Esophagus muscularis mucosa (tissue), 4 donors: ENCODE results near the gene OR10V1. TPM values are rescaled to one million over a fixed set of nuclear protein-coding genes. Genes with fewer than 3 reads are reported as not detected.

Experiments
- DNase-seq: peaks from one replicate; pipeline ENCODE4 v3.0.0-alpha.2; 2017; ENCODE audit errors: extremely low spot score
- H3K27ac ChIP-seq, 4 donors: fragments of 200-600 bp; sonication (generic); replicated peaks in 1 of 4; 1 replicate in 3 of 4; 2 replicates in 1 of 4; pipeline ENCODE4 v1.5.1; 2016 to 2019; ENCODE audit warnings: mild to moderate bottlenecking in 1 of 4
- H3K27me3 ChIP-seq, 4 donors: fragments of 200-600 bp; sonication (generic); one replicate each; pipeline versions ENCODE4 v1.5.1 to v1.6.0; 2016 to 2019
- H3K36me3 ChIP-seq, 4 donors: fragments of 200-600 bp; sonication (generic); one replicate each; pipeline ENCODE4 v1.5.1; 2016 to 2019
- H3K4me1 ChIP-seq, 4 donors: fragments of 200-600 bp; sonication (generic); one replicate each; pipeline ENCODE4 v1.5.1; 2016 to 2019
- H3K4me3 ChIP-seq, 4 donors: fragments of 200-600 bp; sonication (generic); 1 replicate in 2 of 4; 2 replicates in 2 of 4; pipeline ENCODE4 v1.5.1; 2016 to 2019; ENCODE audit warnings: mild to moderate bottlenecking in 4 of 4, moderate library complexity in 1 of 4
- H3K9me3 ChIP-seq, 4 donors: fragments of 200-600 bp; sonication (generic); 1 replicate in 3 of 4; 2 replicates in 1 of 4; pipeline ENCODE4 v1.5.1; 2016 to 2019
- EP300 ChIP-seq: sonication (generic); formaldehyde crosslinking; IDR thresholded peaks from one replicate; pipeline ENCODE4 v1.6.1; 2017; ENCODE audit warnings: antibody characterized with exemption
- POLR2A ChIP-seq: fragments of 450-650 bp; IDR thresholded peaks from one replicate; pipeline ENCODE4 v1.6.1; 2017; ENCODE audit warnings: antibody characterized with exemption, moderate library complexity, mild to moderate bottlenecking, low read depth
- POLR2AphosphoS5 ChIP-seq, 2 donors: sonication (generic); formaldehyde crosslinking; IDR thresholded peaks; one replicate each; pipeline ENCODE4 v1.6.1; 2017; ENCODE audit warnings: antibody characterized with exemption in 2 of 2
- WGBS: methylation state at CpG from one replicate; pipeline ENCODE4 v1.1.5; 2018; 5-methylcytosine and 5-hydroxymethylcytosine counted together
- intact Hi-C: fragments of 100-400 bp; cut with DNase I; formaldehyde crosslinking; loops from one replicate; pipeline ENCODE4 v1.15.1; 2023
- total RNA-seq, 4 donors: library from RNA; depleted of rRNA; stranded (reverse); fragments of >200 nt; gene quantifications; one replicate each; pipeline versions ENCODE4 v1.1.0 to v1.2.1, GENCODE V29; 2016
- TF ChIP-seq, protein P1 (sequence below), 3 experiments: fragments of 200-600 bp in 2 of 3; fragments of 450-650 bp in 1 of 3; sonication (generic) in 2 of 3; IDR thresholded peaks; one replicate each; pipeline ENCODE4 v1.5.1; 2017 to 2019; ENCODE audit warnings: antibody characterized with exemption in 3 of 3, mild to moderate bottlenecking in 2 of 3, moderate library complexity in 1 of 3

OR10V1 gene
- total RNA-seq, 4 donors from 2014 or later: not detected

DNA sequence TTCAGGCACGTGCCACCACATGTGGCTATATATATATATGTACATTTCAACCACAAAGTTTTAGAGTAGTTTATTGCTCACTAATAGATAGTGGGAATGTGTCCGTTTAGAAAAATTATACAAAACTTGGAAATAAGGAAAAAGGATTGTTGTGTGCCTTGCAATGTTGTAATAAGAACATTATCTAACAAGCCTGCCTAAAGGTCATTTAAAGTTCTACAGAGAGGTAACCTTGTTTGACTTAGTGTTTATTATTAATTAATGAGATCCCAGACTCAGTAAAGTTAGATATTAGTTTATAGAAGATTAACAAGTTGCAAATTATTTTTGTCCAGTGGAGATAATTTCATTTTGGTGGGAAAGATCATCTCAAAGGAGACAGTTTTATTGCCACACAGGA is 39.4 kb downstream of the OR10V1 start:
- no peak for DNase-seq
- no peak for TF ChIP-seq EP300
- TF ChIP-seq, protein P1, sequence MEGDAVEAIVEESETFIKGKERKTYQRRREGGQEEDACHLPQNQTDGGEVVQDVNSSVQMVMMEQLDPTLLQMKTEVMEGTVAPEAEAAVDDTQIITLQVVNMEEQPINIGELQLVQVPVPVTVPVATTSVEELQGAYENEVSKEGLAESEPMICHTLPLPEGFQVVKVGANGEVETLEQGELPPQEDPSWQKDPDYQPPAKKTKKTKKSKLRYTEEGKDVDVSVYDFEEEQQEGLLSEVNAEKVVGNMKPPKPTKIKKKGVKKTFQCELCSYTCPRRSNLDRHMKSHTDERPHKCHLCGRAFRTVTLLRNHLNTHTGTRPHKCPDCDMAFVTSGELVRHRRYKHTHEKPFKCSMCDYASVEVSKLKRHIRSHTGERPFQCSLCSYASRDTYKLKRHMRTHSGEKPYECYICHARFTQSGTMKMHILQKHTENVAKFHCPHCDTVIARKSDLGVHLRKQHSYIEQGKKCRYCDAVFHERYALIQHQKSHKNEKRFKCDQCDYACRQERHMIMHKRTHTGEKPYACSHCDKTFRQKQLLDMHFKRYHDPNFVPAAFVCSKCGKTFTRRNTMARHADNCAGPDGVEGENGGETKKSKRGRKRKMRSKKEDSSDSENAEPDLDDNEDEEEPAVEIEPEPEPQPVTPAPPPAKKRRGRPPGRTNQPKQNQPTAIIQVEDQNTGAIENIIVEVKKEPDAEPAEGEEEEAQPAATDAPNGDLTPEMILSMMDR (IDR thresholded peaks at IDR 0.05): no peak
- Histone ChIP-seq H3K9me3 (no peaks in the 10 kb centered on the region), H3K4me3 (no peak overlapping the region), H3K27ac (no peak overlapping the region), H3K4me1 (peaks cover 5 to 12% (median 11%) of the 10 kb centered on the region in 4 donors), H3K36me3 (no peaks in the 10 kb centered on the region), H3K27me3 (no peaks in the 10 kb centered on the region)
- WGBS: 60% methylated on average over 2 of the region's 2 CpGs
- intact Hi-C loops: no loop called here

DNA sequence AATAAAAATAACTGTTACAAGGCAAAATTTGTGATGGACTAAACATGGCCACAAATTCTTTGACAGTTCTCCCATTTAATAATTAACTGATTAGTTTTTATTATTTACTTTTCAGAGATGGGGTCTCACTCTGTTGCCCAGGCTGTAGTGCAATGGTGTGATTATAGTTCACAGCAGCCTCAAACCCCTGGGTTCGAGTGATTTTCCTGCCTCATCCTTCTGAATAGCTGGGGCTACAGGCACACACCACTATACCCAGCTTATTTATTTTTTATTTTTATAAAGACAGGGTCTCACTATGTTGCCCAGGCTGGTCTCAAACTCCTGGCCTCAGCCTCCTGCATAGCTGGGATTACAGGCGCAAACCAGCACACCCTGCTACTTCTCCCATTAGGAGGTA is 40.4 kb downstream of the OR10V1 start:
- Histone ChIP-seq H3K9me3 (no peaks in the 10 kb centered on the region), H3K4me3 (no peak overlapping the region), H3K36me3 (no peaks in the 10 kb centered on the region), H3K27ac (no peak overlapping the region), H3K27me3 (no peaks in the 10 kb centered on the region), H3K4me1 (peaks cover 5 to 12% (median 12%) of the 10 kb centered on the region in 4 donors)
- 98% methylated on average over 2 of the region's 2 CpGs for WGBS
- no peak for DNase-seq
- intact Hi-C loops: no loop called here
- TF ChIP-seq POLR2AphosphoS5 (IDR thresholded peaks at IDR 0.05): no peak
- no peak for TF ChIP-seq POLR2A
- TF ChIP-seq, protein P1 (IDR thresholded peaks at IDR 0.05): no peak
- TF ChIP-seq EP300: no peak

DNA sequence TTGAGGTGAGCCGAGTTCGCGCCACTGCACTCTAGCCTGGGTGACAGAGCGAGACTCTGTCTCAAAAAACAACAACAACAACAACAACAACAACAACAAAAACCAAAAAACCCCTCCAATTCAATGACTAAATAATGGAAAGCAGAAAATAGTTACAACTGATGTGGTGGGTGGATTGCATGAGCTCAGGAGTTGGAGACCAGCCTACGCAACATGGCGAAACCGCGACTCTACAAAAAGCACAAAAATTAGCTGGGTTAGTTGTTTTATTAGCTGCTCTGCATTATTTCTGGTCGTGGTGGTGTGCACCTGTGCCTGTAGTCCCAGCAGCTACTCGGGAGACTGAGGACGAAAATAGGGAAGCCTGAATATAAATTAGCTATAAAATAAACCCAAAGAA is 42.2 kb downstream of the OR10V1 start:
- Histone ChIP-seq H3K27ac (no peak overlapping the region), H3K27me3 (no peaks in the 10 kb centered on the region), H3K9me3 (no peaks in the 10 kb centered on the region), H3K4me1 (peaks cover 18 to 30% (median 29%) of the 10 kb centered on the region in 4 donors), H3K36me3 (peaks cover 0 to 3% (median 2%) of the 10 kb centered on the region in 4 donors), H3K4me3 (no peak overlapping the region)
- TF ChIP-seq, protein P1 (IDR thresholded peaks at IDR 0.05): no peak
- TF ChIP-seq EP300 (no peak), POLR2A (no peak), POLR2AphosphoS5 (IDR thresholded peaks at IDR 0.05) (no peak)
- DNase-seq: no peak
- WGBS: 97% methylated on average over 11 of the region's 11 CpGs
- intact Hi-C loops: no loop called here

DNA sequence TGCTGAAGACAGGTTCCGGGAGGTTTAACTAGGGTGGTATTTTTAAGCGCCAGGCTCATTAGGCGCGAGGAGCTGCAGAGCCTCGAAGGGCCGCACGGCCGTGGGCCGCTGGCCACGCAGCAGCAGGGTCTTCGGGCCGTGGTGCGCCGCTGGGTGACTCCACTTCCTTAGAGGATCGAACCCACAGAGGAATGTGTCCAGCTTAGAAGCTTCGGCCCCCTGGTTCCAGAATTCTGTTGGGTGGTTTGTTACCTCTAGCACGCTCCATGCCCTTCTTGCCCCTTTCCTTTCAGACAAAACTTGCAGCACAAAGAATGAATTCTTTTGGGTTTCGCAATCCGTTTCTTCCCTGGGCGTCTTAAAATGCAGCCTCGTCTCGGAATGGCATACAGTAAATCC is 44.0 kb downstream of the OR10V1 start:
- TF ChIP-seq EP300 (no peak), POLR2AphosphoS5 (IDR thresholded peaks at IDR 0.05) (no peak), POLR2A (no peak)
- TF ChIP-seq, protein P1 (IDR thresholded peaks at IDR 0.05): no peak
- intact Hi-C loops: loop anchor here (5.0 to 10.0 kb wide), 5 partner anchors 52 to 135 kb away; partner anchors contain the start of genes OSBP and STX3
- Histone ChIP-seq H3K36me3 (peaks cover 10 to 22% (median 20%) of the 10 kb centered on the region in 4 donors), H3K27me3 (no peaks in the 10 kb centered on the region), H3K9me3 (no peaks in the 10 kb centered on the region), H3K27ac (peak overlapping the region; percentile 90 to 96 (median 95)), H3K4me1 (peaks cover 18 to 39% (median 30%) of the 10 kb centered on the region in 4 donors), H3K4me3 (peak overlapping the region; percentile 74 to 91 (median 84))
- WGBS: 6% methylated on average over 17 of the region's 22 CpGs
- no peak for DNase-seq
